ENCODE results near the gene CYB5R4. TPM values are rescaled to one million over a fixed set of nuclear protein-coding genes. Genes with fewer than 3 reads are reported as not detected.

Gene CYB5R4
- total and polyA plus RNA-seq, 2 of the 8 experiments (the other 6 are each of a cell fraction or from before 2014, with no cell fraction given), result 2.8 to 14.6 TPM

GRCh38 chr6:83960664-83961063, 101.2 kb downstream of the CYB5R4 start:
- POLR2A ChIA-PET (ENCODE audit: partially characterized antibody), result no interaction called here
- no peak overlapping the region for H3K23ac ChIP-seq (ENCODE audit: insufficient read length)
- H3K36me3 ChIP-seq (ENCODE audit: control insufficient read depth in 2 of 4, insufficient read depth in 4 of 4, low read length in 3 of 4), result peaks cover 0 to 14% (median 4%) of the 10 kb centered on the region in 4 experiments; a peak in 3 of 8 replicates
- no peaks in the 10 kb centered on the region for H4K20me1 ChIP-seq (replicated peaks in 1 of 2; ENCODE audit: control insufficient read depth in 1 of 2, insufficient read depth in 2 of 2, low read length in 2 of 2)
- no peak overlapping the region for H2AK5ac ChIP-seq (ENCODE audit: low read depth, low read length)
- FAIRE-seq, result no peak
- H3K18ac ChIP-seq (ENCODE audit: extremely low read depth, low read length), result no peak overlapping the region
- no peaks in the 10 kb centered on the region for H3K79me2 ChIP-seq (ENCODE audit: control insufficient read depth in 1 of 2, insufficient read depth in 2 of 2, low read length in 2 of 2)
- H3K27me3 ChIP-seq (replicated peaks in 1 of 4; ENCODE audit: control insufficient read depth in 3 of 4, extremely low read depth in 1 of 4, insufficient read depth in 3 of 4, low read length in 3 of 4), result no peaks in the 10 kb centered on the region
- no peaks in the 10 kb centered on the region for H3K4me1 ChIP-seq (replicated peaks in 1 of 4; ENCODE audit: control insufficient read depth in 3 of 4, insufficient read depth in 4 of 4, low read length in 3 of 4)
- H2AFZ ChIP-seq (ENCODE audit: low read length), result no peak overlapping the region
- no peak overlapping the region for H2BK15ac ChIP-seq (ENCODE audit: low read length)
- no peak overlapping the region for H3K4ac ChIP-seq (replicated peaks; ENCODE audit: insufficient read length, low read depth, low read length)
- no peak overlapping the region for H4K8ac ChIP-seq (ENCODE audit: extremely low read depth, insufficient read depth, low read length)
- H3K27ac ChIP-seq (ENCODE audit: low read depth, low read length), result no peak overlapping the region
- H3K4me2 ChIP-seq (ENCODE audit: insufficient read depth in 1 of 2, low read depth in 2 of 2, low read length in 2 of 2), result no peak overlapping the region
- WGBS, 2 experiments (ENCODE audit: extremely low coverage in 1 of 2, insufficient coverage in 1 of 2, insufficient read length in 1 of 2, insufficient replicate concordance in 2 of 2, low coverage in 1 of 2, low lambda C conversion rate in 2 of 2, missing lambda C conversion rate in 1 of 2), result 95% methylated on average over 1 of the region's 1 CpG; no CpG with 5 or more reads in 1 of the 2 experiments
- no peak overlapping the region for H2BK12ac ChIP-seq (ENCODE audit: low read depth, low read length)
- H2BK120ac ChIP-seq (replicated peaks; ENCODE audit: low read depth, low read length), result no peak overlapping the region
- DNase-seq (ENCODE audit: low read depth in 1 of 2, low spot score in 2 of 2), result no peak
- no peak overlapping the region for H3K9ac ChIP-seq (replicated peaks in 1 of 4; ENCODE audit: extremely low read depth in 1 of 4, low read depth in 3 of 4, low read length in 3 of 4)
- H4K5ac ChIP-seq (ENCODE audit: insufficient read length, low read depth, low read length), result no peak overlapping the region
- no peak overlapping the region for H4K91ac ChIP-seq (replicated peaks; ENCODE audit: insufficient read length, low read length)
- H3K14ac ChIP-seq (ENCODE audit: insufficient read length), result no peak overlapping the region
- H3K9me3 ChIP-seq (ENCODE audit: insufficient read depth in 2 of 2, low read depth in 1 of 2, low read length in 1 of 2), result peaks cover 0 to 15% of the 10 kb centered on the region in 2 experiments; a peak in 2 of 4 replicates
- no peak overlapping the region for H2BK5ac ChIP-seq (ENCODE audit: low read depth, low read length)
- no peak overlapping the region for H2BK20ac ChIP-seq (ENCODE audit: low read length)
- no peak overlapping the region for H3K4me3 ChIP-seq (ENCODE audit: extremely low read depth in 1 of 4, insufficient read depth in 2 of 4, low read depth in 3 of 4, low read length in 4 of 4)
- no peaks in the 10 kb centered on the region for H3K79me1 ChIP-seq (ENCODE audit: low read depth, low read length)
- no peaks in the 10 kb centered on the region for H3K23me2 ChIP-seq (ENCODE audit: low read depth, low read length)
- H3K56ac ChIP-seq (replicated peaks; ENCODE audit: insufficient read length, low read depth, low read length), result no peak overlapping the region
- CTCF ChIA-PET (ENCODE audit: partially characterized antibody), result interaction anchor here (0.8 kb wide), 1 partner anchor 104 kb away, joined by 3 read pairs; no protein-coding TSS in a partner anchor
- TF ChIP-seq CTBP2 (IDR thresholded peaks at IDR 0.05; ENCODE audit: borderline replicate concordance, insufficient read depth, insufficient read length, low read length), result no peak
- TF ChIP-seq SIN3A (conservative IDR thresholded peaks at IDR 0.05 in 1 of 2, IDR thresholded peaks at IDR 0.05 in 1 of 2; ENCODE audit: low read depth in 1 of 2, low read length in 2 of 2), result no peak
- no peak for TF ChIP-seq ATF2 (IDR thresholded peaks at IDR 0.05; ENCODE audit: low read length)
- TF ChIP-seq MAFK (IDR thresholded peaks at IDR 0.05; ENCODE audit: low read depth, low read length), result no peak
- no peak for TF ChIP-seq YY1 (IDR thresholded peaks at IDR 0.05; ENCODE audit: low read depth, low read length)
- no peak for TF ChIP-seq TAF1 (IDR thresholded peaks at IDR 0.05; ENCODE audit: low read depth, low read length)
- TF ChIP-seq KDM4A (IDR thresholded peaks at IDR 0.05; ENCODE audit: low read depth, low read length, severe bottlenecking), result no peak
- TF ChIP-seq BRCA1 (IDR thresholded peaks at IDR 0.05; ENCODE audit: low read depth, low read length), result no peak
- no peak for TF ChIP-seq TEAD4 (IDR thresholded peaks at IDR 0.05; ENCODE audit: low read depth, low read length)
- TF ChIP-seq HDAC6 (IDR thresholded peaks at IDR 0.05; ENCODE audit: low read depth, low read length), result no peak
- no peak for TF ChIP-seq CHD1 (IDR thresholded peaks at IDR 0.05; ENCODE audit: low read depth, low read length)
- no peak for TF ChIP-seq JUND (IDR thresholded peaks at IDR 0.05; ENCODE audit: low read length)
- TF ChIP-seq POU5F1 (IDR thresholded peaks at IDR 0.05; ENCODE audit: low read depth, low read length), result no peak
